Gastroesophageal sphincter (tissue), 3 donors: ENCODE measurements around the gene PCYT1B.

Experiments
- EP300 ChIP-seq: sonication (generic); formaldehyde crosslinking; IDR thresholded peaks from one replicate; pipeline ENCODE4 v1.6.1; 2017; ENCODE audit warnings: antibody characterized with exemption, mild to moderate bottlenecking
- POLR2A ChIP-seq, 2 donors: fragments of 450-650 bp; IDR thresholded peaks; one replicate each; pipeline ENCODE4 v1.6.1; 2017; ENCODE audit warnings: antibody characterized with exemption in 2 of 2, mild to moderate bottlenecking in 2 of 2, moderate library complexity in 1 of 2
- POLR2AphosphoS5 ChIP-seq: sonication (generic); formaldehyde crosslinking; IDR thresholded peaks from one replicate; pipeline ENCODE4 v1.6.1; 2017; ENCODE audit warnings: antibody characterized with exemption
- TF ChIP-seq, protein P1 (sequence below), 4 experiments: fragments of 200-600 bp in 2 of 4; fragments of 450-650 bp in 2 of 4; sonication (generic) in 1 of 4; IDR thresholded peaks; one replicate each; pipeline ENCODE4 v1.5.1; 2017 to 2019; ENCODE audit warnings: antibody characterized with exemption in 4 of 4, mild to moderate bottlenecking in 2 of 4, moderate library complexity in 2 of 4

DNA sequence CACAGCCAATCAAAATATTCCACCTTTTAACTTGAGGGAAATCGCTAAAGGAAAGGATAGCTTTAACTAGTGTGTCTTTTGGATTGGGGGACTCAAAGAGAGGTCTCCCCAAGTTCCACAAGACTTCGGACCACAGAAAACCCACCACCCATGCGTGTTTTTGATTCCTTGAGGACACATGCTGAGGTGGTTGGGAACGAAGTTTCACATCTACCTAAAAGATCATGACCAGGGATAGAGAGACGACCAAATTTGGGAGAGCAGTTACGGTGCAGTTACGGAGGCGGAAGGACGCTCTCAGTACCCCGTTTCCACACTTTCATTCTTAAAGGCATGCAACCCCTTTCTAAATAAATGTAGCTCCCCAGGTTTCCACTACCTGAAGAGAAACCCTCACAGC is 1.1 kb downstream of the PCYT1B start:
- TF ChIP-seq POLR2A (IDR thresholded peaks at IDR 0.05) (no peak), POLR2AphosphoS5 (no peak), EP300 (no peak)
- TF ChIP-seq, protein P1, sequence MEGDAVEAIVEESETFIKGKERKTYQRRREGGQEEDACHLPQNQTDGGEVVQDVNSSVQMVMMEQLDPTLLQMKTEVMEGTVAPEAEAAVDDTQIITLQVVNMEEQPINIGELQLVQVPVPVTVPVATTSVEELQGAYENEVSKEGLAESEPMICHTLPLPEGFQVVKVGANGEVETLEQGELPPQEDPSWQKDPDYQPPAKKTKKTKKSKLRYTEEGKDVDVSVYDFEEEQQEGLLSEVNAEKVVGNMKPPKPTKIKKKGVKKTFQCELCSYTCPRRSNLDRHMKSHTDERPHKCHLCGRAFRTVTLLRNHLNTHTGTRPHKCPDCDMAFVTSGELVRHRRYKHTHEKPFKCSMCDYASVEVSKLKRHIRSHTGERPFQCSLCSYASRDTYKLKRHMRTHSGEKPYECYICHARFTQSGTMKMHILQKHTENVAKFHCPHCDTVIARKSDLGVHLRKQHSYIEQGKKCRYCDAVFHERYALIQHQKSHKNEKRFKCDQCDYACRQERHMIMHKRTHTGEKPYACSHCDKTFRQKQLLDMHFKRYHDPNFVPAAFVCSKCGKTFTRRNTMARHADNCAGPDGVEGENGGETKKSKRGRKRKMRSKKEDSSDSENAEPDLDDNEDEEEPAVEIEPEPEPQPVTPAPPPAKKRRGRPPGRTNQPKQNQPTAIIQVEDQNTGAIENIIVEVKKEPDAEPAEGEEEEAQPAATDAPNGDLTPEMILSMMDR (IDR thresholded peaks at IDR 0.05), result no peak
